Measurements from ENCODE around the gene TAGAP. TPM values are rescaled to one million over a fixed set of nuclear protein-coding genes. Genes with fewer than 3 reads are reported as not detected.

Gene TAGAP
- polyA plus RNA-seq, 1 of the 3 experiments (the other 2 are of a cell fraction): not detected

DNA sequence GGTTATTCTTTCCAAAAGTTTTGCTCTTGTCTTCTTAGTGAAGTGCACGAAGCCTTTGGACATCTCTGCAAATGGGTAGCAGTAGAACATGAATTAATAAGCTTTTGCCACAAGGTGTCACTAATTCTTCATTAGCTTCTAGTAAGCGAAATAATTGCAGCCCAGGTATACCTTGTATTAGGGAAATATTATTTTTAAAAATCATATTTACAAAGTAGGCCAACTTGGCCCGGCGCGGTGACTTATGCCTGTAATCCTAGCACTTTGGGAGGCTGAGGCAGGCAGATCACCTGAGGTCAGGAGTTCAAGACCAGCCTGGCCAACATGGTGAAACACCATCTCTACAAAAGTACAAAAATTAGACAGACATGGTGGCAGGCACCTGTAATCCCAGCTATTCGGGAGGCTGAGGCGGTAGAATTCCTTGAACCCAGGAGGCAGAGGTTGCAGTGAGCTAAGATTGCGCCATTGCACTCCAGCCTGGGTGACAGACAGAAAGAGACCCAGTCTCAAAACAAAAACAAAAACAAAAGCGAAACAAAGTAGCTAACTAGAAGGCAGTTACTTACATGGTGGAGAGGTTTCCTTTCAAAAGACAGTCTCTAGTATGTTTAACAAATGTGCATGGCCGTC is 36.0 kb downstream of the TAGAP start:
- peak; percentile 8 for DNase-seq
- H3K4me2 ChIP-seq: no peak overlapping the region
- H3K27ac ChIP-seq (ENCODE audit: low read depth in 2 of 2, low read length in 1 of 2): no peak overlapping the region
- peaks cover 0 to 7% of the 10 kb centered on the region in 2 experiments; a peak in 1 of 4 replicates for H3K4me1 ChIP-seq (ENCODE audit: control insufficient read depth in 1 of 2, insufficient read depth in 2 of 2, low read depth in 1 of 2, low read length in 1 of 2)
- no peaks in the 10 kb centered on the region for H3K27me3 ChIP-seq (ENCODE audit: insufficient read depth)
- H2AFZ ChIP-seq (ENCODE audit: low read depth): no peak overlapping the region
- no peak overlapping the region for H3K4me3 ChIP-seq (ENCODE audit: low read depth in 2 of 2, low read length in 1 of 2)
- no peaks in the 10 kb centered on the region for H3F3A ChIP-seq (replicated peaks; ENCODE audit: insufficient read depth)
- H3K9ac ChIP-seq: no peak overlapping the region
- ChIA-PET POLR2A (interaction anchor here (1.4 kb wide), 1 partner anchor 9 kb away, joined by 4 read pairs; the partner anchor contains the start of gene RSPH3), CTCF (interaction anchor here (0.6 to 3.5 kb wide), 21 partner anchors 9 to 132 kb away, joined by 3 to 27 read pairs (median 3); partner anchors contain the start of gene RSPH3)
- 83% methylated on average over 10 of the region's 10 CpGs for WGBS (ENCODE audit: low lambda C conversion rate)
- H3K9me2 ChIP-seq: no peaks in the 10 kb centered on the region
- H4K20me1 ChIP-seq (ENCODE audit: insufficient read depth): no peaks in the 10 kb centered on the region
- no peaks in the 10 kb centered on the region for H3K36me3 ChIP-seq (replicated peaks in 1 of 2; ENCODE audit: control insufficient read depth in 1 of 2, insufficient read depth in 2 of 2, low read length in 1 of 2)
- H3K9me3 ChIP-seq: no peaks in the 10 kb centered on the region
- no peaks in the 10 kb centered on the region for H3K79me2 ChIP-seq (ENCODE audit: insufficient read depth)
- peak; percentile 38 for TF ChIP-seq SMC3 (IDR thresholded peaks at IDR 0.05; ENCODE audit: low read depth, low read length)
- TF ChIP-seq, protein P1, sequence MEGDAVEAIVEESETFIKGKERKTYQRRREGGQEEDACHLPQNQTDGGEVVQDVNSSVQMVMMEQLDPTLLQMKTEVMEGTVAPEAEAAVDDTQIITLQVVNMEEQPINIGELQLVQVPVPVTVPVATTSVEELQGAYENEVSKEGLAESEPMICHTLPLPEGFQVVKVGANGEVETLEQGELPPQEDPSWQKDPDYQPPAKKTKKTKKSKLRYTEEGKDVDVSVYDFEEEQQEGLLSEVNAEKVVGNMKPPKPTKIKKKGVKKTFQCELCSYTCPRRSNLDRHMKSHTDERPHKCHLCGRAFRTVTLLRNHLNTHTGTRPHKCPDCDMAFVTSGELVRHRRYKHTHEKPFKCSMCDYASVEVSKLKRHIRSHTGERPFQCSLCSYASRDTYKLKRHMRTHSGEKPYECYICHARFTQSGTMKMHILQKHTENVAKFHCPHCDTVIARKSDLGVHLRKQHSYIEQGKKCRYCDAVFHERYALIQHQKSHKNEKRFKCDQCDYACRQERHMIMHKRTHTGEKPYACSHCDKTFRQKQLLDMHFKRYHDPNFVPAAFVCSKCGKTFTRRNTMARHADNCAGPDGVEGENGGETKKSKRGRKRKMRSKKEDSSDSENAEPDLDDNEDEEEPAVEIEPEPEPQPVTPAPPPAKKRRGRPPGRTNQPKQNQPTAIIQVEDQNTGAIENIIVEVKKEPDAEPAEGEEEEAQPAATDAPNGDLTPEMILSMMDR (IDR thresholded peaks at IDR 0.05): peak; percentile 58
- no peak for TF ChIP-seq SIN3A (IDR thresholded peaks at IDR 0.05; ENCODE audit: borderline replicate concordance, low read depth, low read length)
- TF ChIP-seq RAD21 (IDR thresholded peaks at IDR 0.05; ENCODE audit: low read length): peak; percentile 50
- no peak for TF ChIP-seq TAF1 (IDR thresholded peaks at IDR 0.05; ENCODE audit: borderline replicate concordance, low read depth, low read length)

DNA sequence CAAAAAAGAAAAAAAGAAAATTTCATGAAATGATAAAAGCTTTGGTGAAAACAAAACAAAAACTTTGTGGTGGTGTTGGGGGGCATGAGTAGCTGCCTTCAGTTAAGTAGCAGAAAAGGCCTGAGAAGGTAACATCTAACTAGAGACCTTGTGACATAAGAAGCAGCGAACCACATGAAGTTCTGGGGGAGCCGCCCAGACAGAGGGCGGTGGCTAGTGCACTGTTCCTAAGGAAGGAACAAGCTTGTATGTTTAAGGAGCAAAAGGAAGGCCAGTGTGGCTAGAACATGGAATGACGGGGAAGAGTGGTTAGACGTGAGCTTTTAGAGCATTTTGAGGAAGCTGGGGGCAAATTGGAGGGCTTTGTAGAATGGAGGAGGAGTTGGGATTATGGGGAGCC is 37.3 kb downstream of the TAGAP start:
- Histone ChIP-seq H3K27me3 (ENCODE audit: insufficient read depth) (no peaks in the 10 kb centered on the region), H2AFZ (ENCODE audit: low read depth) (no peak overlapping the region), H3K4me1 (ENCODE audit: control insufficient read depth in 1 of 2, insufficient read depth in 2 of 2, low read depth in 1 of 2, low read length in 1 of 2) (no peaks in the 10 kb centered on the region), H3K27ac (ENCODE audit: low read depth in 2 of 2, low read length in 1 of 2) (no peak overlapping the region), H3K36me3 (replicated peaks in 1 of 2; ENCODE audit: control insufficient read depth in 1 of 2, insufficient read depth in 2 of 2, low read length in 1 of 2) (no peaks in the 10 kb centered on the region), H3K4me2 (no peak overlapping the region), H4K20me1 (ENCODE audit: insufficient read depth) (no peaks in the 10 kb centered on the region), H3K9me3 (no peaks in the 10 kb centered on the region), H3K9me2 (no peaks in the 10 kb centered on the region), H3K9ac (no peak overlapping the region), H3F3A (replicated peaks; ENCODE audit: insufficient read depth) (no peaks in the 10 kb centered on the region), H3K4me3 (ENCODE audit: low read depth in 2 of 2, low read length in 1 of 2) (no peak overlapping the region), H3K79me2 (ENCODE audit: insufficient read depth) (no peaks in the 10 kb centered on the region)
- ChIA-PET CTCF (interaction anchor here (0.8 to 3.5 kb wide), 6 partner anchors 10 to 128 kb away, joined by 3 to 27 read pairs (median 5); no protein-coding TSS in a partner anchor), POLR2A (no interaction called here)
- WGBS (ENCODE audit: low lambda C conversion rate): 84% methylated on average over 5 of the region's 5 CpGs
- DNase-seq: no peak
- TF ChIP-seq, protein P2, sequence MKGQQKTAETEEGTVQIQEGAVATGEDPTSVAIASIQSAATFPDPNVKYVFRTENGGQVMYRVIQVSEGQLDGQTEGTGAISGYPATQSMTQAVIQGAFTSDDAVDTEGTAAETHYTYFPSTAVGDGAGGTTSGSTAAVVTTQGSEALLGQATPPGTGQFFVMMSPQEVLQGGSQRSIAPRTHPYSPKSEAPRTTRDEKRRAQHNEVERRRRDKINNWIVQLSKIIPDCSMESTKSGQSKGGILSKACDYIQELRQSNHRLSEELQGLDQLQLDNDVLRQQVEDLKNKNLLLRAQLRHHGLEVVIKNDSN (IDR thresholded peaks at IDR 0.05; ENCODE audit: borderline replicate concordance, low read depth): no peak
- TF ChIP-seq EZH2phosphoT487 (IDR thresholded peaks at IDR 0.05; ENCODE audit: borderline replicate concordance, low read depth) (no peak), FOXJ3 (CRISPR knock-in tag; IDR thresholded peaks at IDR 0.05) (no peak)
- TF ChIP-seq, protein P3, sequence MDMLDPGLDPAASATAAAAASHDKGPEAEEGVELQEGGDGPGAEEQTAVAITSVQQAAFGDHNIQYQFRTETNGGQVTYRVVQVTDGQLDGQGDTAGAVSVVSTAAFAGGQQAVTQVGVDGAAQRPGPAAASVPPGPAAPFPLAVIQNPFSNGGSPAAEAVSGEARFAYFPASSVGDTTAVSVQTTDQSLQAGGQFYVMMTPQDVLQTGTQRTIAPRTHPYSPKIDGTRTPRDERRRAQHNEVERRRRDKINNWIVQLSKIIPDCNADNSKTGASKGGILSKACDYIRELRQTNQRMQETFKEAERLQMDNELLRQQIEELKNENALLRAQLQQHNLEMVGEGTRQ (IDR thresholded peaks at IDR 0.05; ENCODE audit: borderline replicate concordance, low read depth, low read length): no peak

All from SK-N-SH (cell line).